Measurements from ENCODE around the gene GAB2. TPM values are rescaled to one million over a fixed set of nuclear protein-coding genes. Genes with fewer than 3 reads are reported as not detected.

Gene GAB2
- total RNA-seq, 2 experiments from 2014 or later: 10.7 to 11.9 TPM

DNA sequence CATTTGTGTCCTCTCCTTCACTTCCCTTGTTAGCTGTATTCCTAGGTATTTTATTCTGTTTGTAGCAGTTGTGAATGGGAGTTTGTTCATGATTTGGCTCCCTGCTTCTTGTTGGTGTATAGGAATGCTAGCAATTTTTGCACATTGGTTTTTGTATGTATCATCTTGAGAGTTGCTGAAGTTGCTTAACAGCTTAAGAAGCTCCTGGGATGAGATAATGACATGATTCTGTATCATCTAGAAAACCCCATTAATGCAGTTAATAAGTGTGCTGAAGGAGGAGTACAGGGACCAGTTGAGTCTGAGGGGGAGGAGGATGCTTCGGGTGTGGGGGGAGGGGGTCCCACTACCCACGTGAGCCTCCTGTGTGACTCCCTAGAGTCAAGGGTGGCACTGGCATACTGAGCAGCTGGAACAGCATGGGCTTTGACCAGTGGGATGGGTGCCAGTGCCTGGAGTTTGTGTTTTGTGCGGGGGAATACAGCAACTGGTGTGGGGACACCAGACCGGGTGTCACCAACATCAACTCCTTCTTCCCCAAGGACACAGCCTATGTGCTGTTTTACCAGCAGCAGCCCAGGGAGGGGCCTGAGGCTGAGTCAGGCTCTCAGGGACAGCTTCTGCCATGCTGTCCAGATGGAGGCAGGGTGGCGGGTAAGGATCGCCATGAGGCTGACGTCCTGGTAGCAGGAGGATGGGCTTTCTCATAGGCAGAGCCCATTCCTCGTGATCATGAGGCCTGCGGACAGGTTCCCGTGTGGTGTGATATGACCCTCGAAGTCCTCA is 204.8 kb downstream of the GAB2 start:
- peaks cover 79% of the 10 kb centered on the region for H3K36me3 Mint-ChIP-seq (ENCODE audit: low read depth)
- ChIA-PET POLR2A (no interaction called here), CTCF (no interaction called here)
- Histone ChIP-seq H3K27ac (ENCODE audit: low read depth in 1 of 2, low read length in 2 of 2) (no peak overlapping the region), H3K4me3 (ENCODE audit: low read length) (no peak overlapping the region), H3K4me1 (ENCODE audit: insufficient read depth, low read length) (peaks cover 5% of the 10 kb centered on the region), H3K9me3 (ENCODE audit: control insufficient read depth in 1 of 2, insufficient read depth in 1 of 2, low read length in 2 of 2) (no peaks in the 10 kb centered on the region), H3K27me3 (ENCODE audit: control insufficient read depth in 1 of 2, insufficient read depth in 2 of 2, low read length in 2 of 2) (no peaks in the 10 kb centered on the region), H3K36me3 (ENCODE audit: insufficient read depth, low read length) (peaks cover 35% of the 10 kb centered on the region)
- H3K27ac Mint-ChIP-seq: no peak overlapping the region
- DNase-seq (peak in 1 of 14 experiments; percentile 1), ATAC-seq (ENCODE audit: poor library complexity) (no peak)
- intact Hi-C loops (cut with DNase I, micrococcal nuclease): no loop called here
- no peak overlapping the region for H3K4me3 Mint-ChIP-seq
- no peaks in the 10 kb centered on the region for H3K27me3 Mint-ChIP-seq
- H3K9me3 Mint-ChIP-seq: no peaks in the 10 kb centered on the region
- H3K4me1 Mint-ChIP-seq (ENCODE audit: low read depth): peaks cover 23% of the 10 kb centered on the region
- TF ChIP-seq, protein P1, sequence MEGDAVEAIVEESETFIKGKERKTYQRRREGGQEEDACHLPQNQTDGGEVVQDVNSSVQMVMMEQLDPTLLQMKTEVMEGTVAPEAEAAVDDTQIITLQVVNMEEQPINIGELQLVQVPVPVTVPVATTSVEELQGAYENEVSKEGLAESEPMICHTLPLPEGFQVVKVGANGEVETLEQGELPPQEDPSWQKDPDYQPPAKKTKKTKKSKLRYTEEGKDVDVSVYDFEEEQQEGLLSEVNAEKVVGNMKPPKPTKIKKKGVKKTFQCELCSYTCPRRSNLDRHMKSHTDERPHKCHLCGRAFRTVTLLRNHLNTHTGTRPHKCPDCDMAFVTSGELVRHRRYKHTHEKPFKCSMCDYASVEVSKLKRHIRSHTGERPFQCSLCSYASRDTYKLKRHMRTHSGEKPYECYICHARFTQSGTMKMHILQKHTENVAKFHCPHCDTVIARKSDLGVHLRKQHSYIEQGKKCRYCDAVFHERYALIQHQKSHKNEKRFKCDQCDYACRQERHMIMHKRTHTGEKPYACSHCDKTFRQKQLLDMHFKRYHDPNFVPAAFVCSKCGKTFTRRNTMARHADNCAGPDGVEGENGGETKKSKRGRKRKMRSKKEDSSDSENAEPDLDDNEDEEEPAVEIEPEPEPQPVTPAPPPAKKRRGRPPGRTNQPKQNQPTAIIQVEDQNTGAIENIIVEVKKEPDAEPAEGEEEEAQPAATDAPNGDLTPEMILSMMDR (IDR thresholded peaks at IDR 0.05): no peak

DNA sequence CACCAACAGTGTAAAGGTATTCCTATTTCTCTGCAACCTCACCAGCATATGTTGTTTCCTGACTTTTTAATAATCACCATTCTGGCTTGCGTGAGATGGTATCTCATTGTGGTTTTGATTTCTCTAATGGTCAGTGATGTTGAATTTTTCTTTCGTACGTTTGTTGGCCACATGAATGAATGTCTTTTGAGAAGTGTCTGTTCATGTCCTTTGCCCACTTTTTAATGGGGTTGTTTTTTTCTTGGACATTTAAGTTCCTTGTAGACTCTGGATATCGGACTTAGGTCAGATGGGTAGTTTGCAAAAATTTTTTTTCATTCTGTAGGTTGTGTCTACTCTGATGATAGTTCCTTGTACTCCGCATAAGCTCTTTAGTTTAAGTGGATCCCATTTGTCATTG is 206.1 kb downstream of the GAB2 start:
- Mint-ChIP-seq H3K9me3 (no peaks in the 10 kb centered on the region), H3K36me3 (ENCODE audit: low read depth) (peaks cover 67% of the 10 kb centered on the region)
- no peak overlapping the region for H3K27ac ChIP-seq (ENCODE audit: low read depth in 1 of 2, low read length in 2 of 2)

DNA sequence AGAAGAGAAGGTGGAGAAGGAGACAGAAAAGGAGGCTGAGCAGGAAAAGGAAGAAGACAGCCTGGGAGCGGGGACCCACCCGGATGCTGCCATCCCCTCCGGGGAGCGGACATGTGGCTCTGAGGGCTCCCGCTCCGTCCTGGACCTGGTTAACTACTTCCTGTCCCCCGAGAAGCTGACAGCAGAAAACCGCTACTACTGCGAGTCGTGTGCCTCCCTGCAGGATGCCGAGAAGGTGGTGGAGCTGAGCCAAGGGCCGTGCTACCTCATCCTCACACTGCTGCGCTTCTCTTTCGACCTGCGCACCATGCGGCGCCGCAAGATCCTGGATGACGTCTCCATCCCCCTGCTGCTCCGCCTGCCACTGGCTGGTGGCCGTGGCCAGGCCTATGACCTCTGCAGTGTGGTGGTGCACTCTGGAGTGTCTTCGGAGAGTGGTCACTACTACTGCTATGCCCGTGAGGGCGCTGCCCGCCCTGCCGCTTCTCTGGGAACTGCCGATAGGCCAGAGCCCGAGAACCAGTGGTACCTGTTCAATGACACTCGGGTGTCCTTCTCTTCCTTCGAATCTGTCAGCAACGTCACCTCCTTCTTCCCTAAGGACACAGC is 207.5 kb downstream of the GAB2 start:
- no peak overlapping the region for H3K4me3 Mint-ChIP-seq
- peak in 1 of 14 experiments; percentile 25 for DNase-seq
- TF ChIP-seq, protein P1 (IDR thresholded peaks at IDR 0.05): no peak
- Histone ChIP-seq H3K27me3 (ENCODE audit: control insufficient read depth in 1 of 2, insufficient read depth in 2 of 2, low read length in 2 of 2) (no peaks in the 10 kb centered on the region), H3K4me3 (ENCODE audit: low read length) (no peak overlapping the region), H3K9me3 (ENCODE audit: control insufficient read depth in 1 of 2, insufficient read depth in 1 of 2, low read length in 2 of 2) (no peaks in the 10 kb centered on the region), H3K36me3 (ENCODE audit: insufficient read depth, low read length) (peaks cover 40% of the 10 kb centered on the region), H3K27ac (ENCODE audit: low read depth in 1 of 2, low read length in 2 of 2) (no peak overlapping the region), H3K4me1 (ENCODE audit: insufficient read depth, low read length) (peaks cover 16% of the 10 kb centered on the region)
- ChIA-PET POLR2A (no interaction called here), CTCF (no interaction called here)
- no peak for ATAC-seq (ENCODE audit: poor library complexity)
- H3K27ac Mint-ChIP-seq: peak overlapping the region; percentile 59
- H3K27me3 Mint-ChIP-seq: no peaks in the 10 kb centered on the region
- peaks cover 34% of the 10 kb centered on the region for H3K4me1 Mint-ChIP-seq (ENCODE audit: low read depth)
- intact Hi-C loops (cut with DNase I, micrococcal nuclease): no loop called here
- peaks cover 62% of the 10 kb centered on the region for H3K36me3 Mint-ChIP-seq (ENCODE audit: low read depth)
- no peaks in the 10 kb centered on the region for H3K9me3 Mint-ChIP-seq

More for the DNA sequence above, 206.1 kb downstream of the GAB2 start:
- no peak for ATAC-seq (ENCODE audit: poor library complexity)
- DNase-seq: no peak
- Histone ChIP-seq H3K4me1 (ENCODE audit: insufficient read depth, low read length) (peaks cover 10% of the 10 kb centered on the region), H3K9me3 (ENCODE audit: control insufficient read depth in 1 of 2, insufficient read depth in 1 of 2, low read length in 2 of 2) (no peaks in the 10 kb centered on the region), H3K36me3 (ENCODE audit: insufficient read depth, low read length) (peaks cover 40% of the 10 kb centered on the region), H3K4me3 (ENCODE audit: low read length) (no peak overlapping the region), H3K27me3 (ENCODE audit: control insufficient read depth in 1 of 2, insufficient read depth in 2 of 2, low read length in 2 of 2) (no peaks in the 10 kb centered on the region)
- H3K27me3 Mint-ChIP-seq: no peaks in the 10 kb centered on the region
- ChIA-PET POLR2A (no interaction called here), CTCF (no interaction called here)
- H3K4me1 Mint-ChIP-seq (ENCODE audit: low read depth): peaks cover 25% of the 10 kb centered on the region
- peak overlapping the region; percentile 59 for H3K27ac Mint-ChIP-seq
- H3K4me3 Mint-ChIP-seq: no peak overlapping the region
- TF ChIP-seq, protein P1 (IDR thresholded peaks at IDR 0.05): no peak
- intact Hi-C loops (cut with DNase I, micrococcal nuclease): no loop called here

Measured in CD4-positive, alpha-beta T cell (primary cell).